Inflammatory macrophage (primary cell): ENCODE data around the gene MYMX.
A peak's percentile ranks its signal among the peaks of the same experiment; 100 is the strongest.

Experiments used
- DNase-seq, 2 donors: peaks; one replicate each; pipeline ENCODE4 v3.0.0-alpha.2; 2020 to 2022

The MYMX gene

GRCh38 chr6:44220913-44221290 is 4.2 kb downstream of the MYMX start:
- DNase-seq = no peak

GRCh38 chr6:44221291-44221960 is 4.7 kb downstream of the MYMX start:
- peak; percentile 76 to 81 for DNase-seq

GRCh38 chr6:44221961-44222335 is 5.2 kb downstream of the MYMX start:
- DNase-seq = no peak

- DNase-seq = no peak
Observed at GRCh38 chr6:44222486-44223318, 6.0 kb downstream of the MYMX start.

- peak; percentile 48 to 54 for DNase-seq
Observed at GRCh38 chr6:44223319-44224028, 6.7 kb downstream of the MYMX start, which contains the start of gene SLC29A1. SLC29A1 (plus strand) TSS chr6:44223595; CDS start chr6:44227314, 3,719 bp downstream.

GRCh38 chr6:44224029-44224964 is 7.6 kb downstream of the MYMX start:
- DNase-seq = no peak

- no peak for DNase-seq
Observed at GRCh38 chr6:44224965-44225305, 8.2 kb downstream of the MYMX start.

- DNase-seq = no peak
Observed at GRCh38 chr6:44225579-44226325, 9.0 kb downstream of the MYMX start.

GRCh38 chr6:44226368-44227147 is 9.8 kb downstream of the MYMX start:
- no peak for DNase-seq

- DNase-seq = no peak
Observed at GRCh38 chr6:44227148-44227793, 10.5 kb downstream of the MYMX start.

- DNase-seq = no peak
Observed at GRCh38 chr6:44228031-44228430, 11.3 kb downstream of the MYMX start.

GRCh38 chr6:44228433-44228832 is 11.7 kb downstream of the MYMX start:
- DNase-seq = no peak

GRCh38 chr6:44228836-44229235 is 12.1 kb downstream of the MYMX start:
- DNase-seq = peak in 1 of 2 donors; percentile 56

GRCh38 chr6:44229376-44230033 is 12.8 kb downstream of the MYMX start:
- DNase-seq = peak; percentile 52 to 77

- no peak for DNase-seq
Observed at GRCh38 chr6:44230034-44230675, 13.4 kb downstream of the MYMX start.

- peak in 1 of 2 donors; percentile 48 for DNase-seq
Observed at GRCh38 chr6:44231426-44231825, 14.7 kb downstream of the MYMX start.

GRCh38 chr6:44232676-44233566 is 16.2 kb downstream of the MYMX start:
- DNase-seq = no peak

- no peak for DNase-seq
Observed at GRCh38 chr6:44233567-44234100, 16.9 kb downstream of the MYMX start.
